GM12878 (cell line): Measurements from ENCODE around the gene FCN2. TPM values are rescaled to one million over a fixed set of nuclear protein-coding genes. Genes with fewer than 3 reads are reported as not detected.

Source experiments
- ATAC-seq: fragments of 200-7000 bp; cut with Tn5 transposase; 3 replicates; pipeline ENCODE4 v1.9.1; 2020; ENCODE audit warnings: mild to moderate bottlenecking, moderate library complexity
- BruUV-seq: library from RNA; stranded (reverse); fragments of 400-500 nt; replicated peaks from 2 replicates; lab custom pipeline; 2021; lab: Mats Ljungman, UMichigan
- CTCF ChIA-PET: fragments of 300-600 bp; sonication (Branson Sonifier 250); formaldehyde crosslinking; extraction: SDS; loops from one replicate; lab custom pipeline; 2021; ENCODE audit warnings: inconsistent platforms; lab: Yijun Ruan, JAX
- POLR2A ChIA-PET: fragments of 350-600 bp; formaldehyde crosslinking; extraction: SDS; loops from one replicate; lab custom pipeline; 2021; ENCODE audit warnings: inconsistent platforms; lab: Charles Lee
- RAD21 ChIA-PET: fragments of 300-600 bp; sonication (Branson Sonifier 250); formaldehyde crosslinking; loops from one replicate; lab custom pipeline; 2023; ENCODE audit warnings: antibody characterized with exemption; ENCODE audit not compliant: unreplicated experiment; lab: Charles Lee
- SMC1A ChIA-PET: fragments of 300-600 bp; sonication (Branson Sonifier 250); formaldehyde crosslinking; loops from one replicate; lab custom pipeline; 2023; ENCODE audit not compliant: unreplicated experiment, uncharacterized antibody; lab: Charles Lee
- DNase-seq: peaks from one replicate; pipeline ENCODE4 v3.0.0-alpha.2; 2011; ENCODE audit warnings: low read depth, low spot score
- FAIRE-seq: peaks from 3 replicates; lab custom pipeline; 2011; peaks lifted over from hg19 to GRCh38; lab: Jason Lieb, UNC
- H2AFZ ChIP-seq: 2 replicates; pipeline ENCODE4 v1.6.0; 2011; ENCODE audit warnings: low read depth, low read length, control low read depth; ENCODE audit not compliant: control insufficient read depth
- H3K27ac ChIP-seq: 2 replicates; pipeline ENCODE4 v1.5.1; 2011; ENCODE audit warnings: control low read depth; ENCODE audit not compliant: control insufficient read depth, insufficient read depth
- H3K27me3 ChIP-seq, 2 experiments: replicated peaks in 1 of 2; 2 replicates each; pipeline versions ENCODE4 v1.6.0 to v1.6.1; 2011; ENCODE audit warnings: low read length in 1 of 2; ENCODE audit not compliant: control insufficient read depth in 2 of 2, insufficient read depth in 2 of 2
- H3K36me3 ChIP-seq, 2 experiments: 2 replicates each; pipeline ENCODE4 v1.5.1; 2011; ENCODE audit warnings: low read length in 1 of 2; ENCODE audit not compliant: control insufficient read depth in 2 of 2, insufficient read depth in 2 of 2
- H3K4me1 ChIP-seq: 2 replicates; pipeline ENCODE4 v1.6.1; 2011; ENCODE audit warnings: mild to moderate bottlenecking, low read length, moderate library complexity, mixed read lengths; ENCODE audit not compliant: control insufficient read depth, insufficient read depth
- H3K4me2 ChIP-seq: 2 replicates; pipeline ENCODE4 v1.6.0; 2011; ENCODE audit warnings: control low read depth; ENCODE audit not compliant: control insufficient read depth, insufficient read depth
- H3K4me3 ChIP-seq: fragments of 200-600 bp; sonication (generic); 2 replicates; pipeline ENCODE4 v1.5.1; 2016
- H3K79me2 ChIP-seq: 2 replicates; pipeline ENCODE4 v1.6.0; 2011; ENCODE audit warnings: low read length; ENCODE audit not compliant: control insufficient read depth, insufficient read depth
- H3K9ac ChIP-seq: 2 replicates; pipeline ENCODE4 v1.8.0; 2011; ENCODE audit warnings: low read length, control low read depth, mixed read lengths; ENCODE audit not compliant: control insufficient read depth, insufficient read depth
- H3K9me3 ChIP-seq: replicated peaks from 3 replicates; pipeline ENCODE4 v1.5.1; 2011; ENCODE audit warnings: mild to moderate bottlenecking, low read length; ENCODE audit not compliant: control insufficient read depth, insufficient read depth
- H4K20me1 ChIP-seq: 2 replicates; pipeline ENCODE4 v1.6.0; 2011; ENCODE audit not compliant: control insufficient read depth, insufficient read depth
- CBX3 ChIP-seq: fragments of 200-600 bp; sonication (generic); IDR thresholded peaks from 2 replicates; pipeline ENCODE4 v1.6.1; 2016; ENCODE audit warnings: low read depth, borderline replicate concordance
- CREB1 ChIP-seq: IDR thresholded peaks from 2 replicates; pipeline ENCODE4 v1.6.1; 2012; ENCODE audit warnings: low read depth, mild to moderate bottlenecking, inconsistent platforms
- E2F8 ChIP-seq: fragments of 450-650 bp; IDR thresholded peaks from 2 replicates; pipeline ENCODE4 v1.6.1; 2018; ENCODE audit warnings: mild to moderate bottlenecking, low read depth, moderate library complexity; ENCODE audit not compliant: partially characterized antibody
- EZH2 ChIP-seq: IDR thresholded peaks from 2 replicates; pipeline ENCODE4 v1.6.1; 2012; ENCODE audit warnings: low read depth, mild to moderate bottlenecking, control low read depth, inconsistent platforms, low read length, borderline replicate concordance; ENCODE audit not compliant: control insufficient read depth
- FOS ChIP-seq: IDR thresholded peaks from 3 replicates; pipeline ENCODE4 v1.6.1; 2011; ENCODE audit warnings: borderline replicate concordance; ENCODE audit not compliant: insufficient read length; ENCODE audit errors: extremely low read depth
- HDAC6 ChIP-seq: fragments of 200-600 bp; sonication (generic); IDR thresholded peaks from one replicate; pipeline ENCODE4 v1.8.0; 2017; ENCODE audit warnings: antibody characterized with exemption; ENCODE audit not compliant: unreplicated experiment
- IRF5 ChIP-seq: fragments of 450-650 bp; IDR thresholded peaks from 2 replicates; pipeline ENCODE4 v1.6.1; 2017; ENCODE audit warnings: borderline replicate concordance
- MTA2 ChIP-seq: fragments of 450-650 bp; IDR thresholded peaks from 2 replicates; pipeline ENCODE4 v1.6.1; 2016; ENCODE audit warnings: low read depth, mild to moderate bottlenecking, moderate library complexity
- MYB ChIP-seq: fragments of 150-350 bp; IDR thresholded peaks from 2 replicates; pipeline ENCODE4 v1.6.1; 2014; ENCODE audit warnings: mild to moderate bottlenecking, low read depth, low read length, borderline replicate concordance
- NFIC ChIP-seq: IDR thresholded peaks from 2 replicates; pipeline ENCODE4 v1.6.1; 2012; ENCODE audit warnings: low read depth, mild to moderate bottlenecking, inconsistent platforms, low read length, moderate library complexity
- NR2C2 ChIP-seq: IDR thresholded peaks from 2 replicates; pipeline ENCODE4 v1.6.1; 2011; ENCODE audit warnings: borderline replicate concordance, low read depth; ENCODE audit not compliant: control insufficient read depth, insufficient read length
- RBBP5 ChIP-seq: fragments of 200-600 bp; sonication (generic); conservative IDR thresholded peaks from 2 replicates; pipeline ENCODE4 v1.6.1; 2016
- SREBF2 ChIP-seq: IDR thresholded peaks from 2 replicates; pipeline ENCODE4 v1.6.1; 2012; ENCODE audit warnings: mild to moderate bottlenecking, low read length
- STAT3 ChIP-seq: IDR thresholded peaks from 2 replicates; pipeline ENCODE4 v1.6.1; 2011; ENCODE audit warnings: low read depth, low read length, improper control_type of control experiment
- SUZ12 ChIP-seq: fragments of 200-600 bp; sonication (generic); IDR thresholded peaks from one replicate; pipeline ENCODE4 v1.6.1; 2018; ENCODE audit warnings: antibody characterized with exemption, mild to moderate bottlenecking; ENCODE audit not compliant: unreplicated experiment
- ZNF274 ChIP-seq: IDR thresholded peaks from one replicate; pipeline ENCODE4 v1.8.0; 2011; ENCODE audit not compliant: insufficient read length, insufficient read depth
- WGBS: methylation state at CpG from one replicate; pipeline ENCODE4 v1.1.6; 2016; ENCODE audit warnings: low lambda C conversion rate; ENCODE audit not compliant: insufficient replicate concordance, insufficient coverage; ENCODE audit errors: missing lambda C conversion rate; 5-methylcytosine and 5-hydroxymethylcytosine counted together
- in situ Hi-C: fragments of 300-500 bp; cut with MboI; formaldehyde crosslinking; loops from 9 replicates; pipeline ENCODE4 v1.14.3; 2018; ENCODE audit warnings: mixed read lengths
- intact Hi-C: fragments of 100-400 bp; cut with micrococcal nuclease; formaldehyde crosslinking; loops from one replicate; pipeline ENCODE4 v1.14.2; 2022; ENCODE audit not compliant: unreplicated experiment
- polyA plus RNA-seq, 11 experiments: library from polyadenylated mRNA; depleted of rRNA in 4 of 11; unstranded in 6 of 11; stranded (reverse) in 5 of 11; fragments of >200 nt; fragmentation: Nextera tagmentation in 4 of 11; fragmentation: Illumina TruSeq in 1 of 11; extraction: Ambion mirVana in 4 of 11; extraction: Trizol in 1 of 11; gene quantifications; 1 replicate in 1 of 11; 2 replicates in 10 of 11; pipeline versions ENCODE4 v1.2.1 to v1.2.3, GENCODE V29; 2011 to 2016; ENCODE audit warnings: inconsistent platforms in 2 of 11, missing spikeins in 2 of 11, low read depth in 1 of 11
- total RNA-seq, 4 experiments: library from RNA; depleted of rRNA in 3 of 4; stranded (reverse); fragments of >200 nt in 3 of 4; fragmentation: Illumina TruSeq in 1 of 4; extraction: Trizol in 1 of 4; gene quantifications; 2 replicates each; pipeline versions ENCODE4 v1.2.1 to v1.2.3, GENCODE V29; 2013 to 2021

Gene FCN2
- total and polyA plus RNA-seq, 10 of the 15 experiments (the other 5 are each of a cell fraction or from before 2014, with no cell fraction given): not detected

- H3K4me3 ChIP-seq: no peak overlapping the region
- FAIRE-seq: no peak
- SMC1A ChIA-PET: interaction anchor here (0.8 to 1.3 kb wide), 4 partner anchors 13 to 67 kb away, joined by 3 read pairs; no protein-coding TSS in a partner anchor
- in situ Hi-C loops: no loop called here
- no peaks in the 10 kb centered on the region; a peak in 1 of 4 replicates for H3K27me3 ChIP-seq
- POLR2A ChIA-PET: interaction anchor here (1.2 kb wide), 1 partner anchor 30 kb away, joined by 3 read pairs; no protein-coding TSS in a partner anchor
- no peak overlapping the region for H3K4me2 ChIP-seq
- no peaks in the 10 kb centered on the region for H3K9me3 ChIP-seq
- H4K20me1 ChIP-seq: no peaks in the 10 kb centered on the region
- DNase-seq: no peak
- intact Hi-C loops: no loop called here
- BruUV-seq: no TSS peak
- peaks cover 5% of the 10 kb centered on the region; the same call in 1 of the 2 replicates for H3K4me1 ChIP-seq
- no peak for ATAC-seq
- RAD21 ChIA-PET: no interaction called here
- no peak overlapping the region for H2AFZ ChIP-seq
- H3K9ac ChIP-seq: no peak overlapping the region
- 43% methylated on average over 14 of the region's 14 CpGs for WGBS
- H3K79me2 ChIP-seq: no peaks in the 10 kb centered on the region
- no peaks in the 10 kb centered on the region for H3K36me3 ChIP-seq
- no peak overlapping the region for H3K27ac ChIP-seq
- CTCF ChIA-PET: interaction anchor here (0.8 to 1.6 kb wide), 3 partner anchors 17 to 79 kb away, joined by 3 to 4 read pairs (median 3); no protein-coding TSS in a partner anchor
- TF ChIP-seq SUZ12: no peak
- no peak for TF ChIP-seq ZNF274
- TF ChIP-seq NR2C2: no peak
- TF ChIP-seq STAT3: no peak
- TF ChIP-seq EZH2: no peak
- TF ChIP-seq CREB1: no peak
- TF ChIP-seq MTA2: no peak
- no peak for TF ChIP-seq RBBP5
- TF ChIP-seq HDAC6: no peak
- no peak for TF ChIP-seq CBX3
- TF ChIP-seq MYB: no peak
- no peak for TF ChIP-seq NFIC
- TF ChIP-seq FOS: no peak
- no peak for TF ChIP-seq SREBF2
- TF ChIP-seq IRF5: no peak
- TF ChIP-seq E2F8: no peak
These were observed 8.1 kb downstream of the FCN2 start for GRCh38 chr9:134888603-134889190.
